NCI-H1092 (cell line): ENCODE measurements around the gene CEP104.

ENCODE experiments used
- DNase-seq: peaks from one replicate; lab custom pipeline; 2025; lab: John Stamatoyannopoulos, UW

The CEP104 gene

GRCh38 chr1:3856923-3857790 lies at the start of gene CEP104, which contains the start of gene DFFB:
CEP104 (minus strand) TSS chr1:3857211; CDS start chr1:3852407, 4,804 bp downstream.
DFFB (plus strand) TSS chr1:3857476; CDS start chr1:3857604, 128 bp downstream.
- no peak for DNase-seq

GRCh38 chr1:3906672-3907020 lies 49.6 kb upstream of the CEP104 start:
- no peak for DNase-seq

- no peak for DNase-seq
Observed at GRCh38 chr1:3905953-3906671, 49.1 kb upstream of the CEP104 start.

GRCh38 chr1:3905266-3905952 lies 48.4 kb upstream of the CEP104 start:
- DNase-seq, result no peak

- no peak for DNase-seq
Observed at GRCh38 chr1:3904843-3905185, 47.8 kb upstream of the CEP104 start.

GRCh38 chr1:3904006-3904842 lies 47.2 kb upstream of the CEP104 start:
- no peak for DNase-seq

- no peak for DNase-seq
Observed at GRCh38 chr1:3903141-3904005, 46.4 kb upstream of the CEP104 start.

- DNase-seq, result no peak
Observed at GRCh38 chr1:3902571-3903091, 45.6 kb upstream of the CEP104 start.

GRCh38 chr1:3902111-3902511 lies 45.1 kb upstream of the CEP104 start:
- DNase-seq, result no peak

- no peak for DNase-seq
Observed at GRCh38 chr1:3900969-3901529, 44.0 kb upstream of the CEP104 start.

- no peak for DNase-seq
Observed at GRCh38 chr1:3900150-3900968, 43.3 kb upstream of the CEP104 start, which contains the start of gene C1orf174. C1orf174 (minus strand) TSS chr1:3900272; CDS start chr1:3900186, 86 bp downstream.

- DNase-seq, result no peak
Observed at GRCh38 chr1:3899754-3900149, 42.7 kb upstream of the CEP104 start.

- DNase-seq, result no peak
Observed at GRCh38 chr1:3898994-3899753, 42.2 kb upstream of the CEP104 start.

GRCh38 chr1:3898475-3898735 lies 41.4 kb upstream of the CEP104 start:
- DNase-seq, result no peak

GRCh38 chr1:3896396-3897000 lies 39.5 kb upstream of the CEP104 start:
- no peak for DNase-seq

GRCh38 chr1:3895951-3896325 lies 38.9 kb upstream of the CEP104 start:
- DNase-seq, result no peak

GRCh38 chr1:3895279-3895950 lies 38.4 kb upstream of the CEP104 start:
- DNase-seq, result no peak
